Measurements from ENCODE around the gene PAX8. TPM values are rescaled to one million over a fixed set of nuclear protein-coding genes. Genes with fewer than 3 reads are reported as not detected.

PAX8 gene
- total and polyA plus RNA-seq, 2 donors (not counting 1 experiment from before 2014, with no cell fraction given): 0.26 to 0.50 TPM

DNA sequence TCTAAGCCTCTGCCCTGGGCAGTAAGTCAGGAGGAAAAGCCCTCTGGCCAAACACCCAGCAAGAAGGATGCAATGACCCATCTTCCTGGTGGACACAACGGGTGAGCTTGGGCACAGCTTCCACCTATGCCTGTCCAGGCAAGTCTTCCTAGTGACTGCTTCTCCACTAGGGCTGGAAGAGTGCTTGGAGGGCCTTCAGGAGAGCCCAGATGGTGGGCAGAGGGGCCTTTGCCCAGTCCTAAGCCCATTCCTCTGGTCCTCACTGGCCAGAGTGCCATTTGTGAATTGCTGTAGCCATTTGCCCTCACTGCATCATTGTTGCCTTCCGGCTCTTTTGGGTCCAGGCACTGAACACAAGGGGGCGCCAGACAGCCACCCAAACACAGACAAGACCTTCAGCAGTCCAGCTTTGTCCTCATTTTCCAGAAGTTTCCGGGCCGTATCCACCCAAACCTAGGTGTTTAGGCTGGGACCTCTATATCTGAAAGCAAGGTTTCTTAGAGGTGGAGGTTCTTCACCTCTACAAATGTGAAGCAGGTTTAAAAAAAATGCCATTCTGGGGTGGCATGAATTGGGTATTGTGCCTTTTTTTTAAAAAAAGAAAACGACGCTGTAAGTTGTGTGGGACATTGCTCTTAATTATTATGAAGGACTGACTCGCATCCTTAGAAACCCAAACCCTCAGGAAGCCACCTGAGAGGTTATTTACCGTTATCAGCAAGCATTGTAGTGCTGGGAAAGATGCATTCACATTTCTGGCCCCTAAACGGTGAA, 29.5 kb downstream of the PAX8 start:
- Histone ChIP-seq H3K4me3 (replicated peaks in 1 of 4; ENCODE audit: control extremely low read depth in 1 of 4, insufficient read depth in 1 of 4, low read depth in 3 of 4, low read length in 4 of 4) (no peak overlapping the region), H2AFZ (ENCODE audit: low read length) (peak overlapping the region; percentile 61), H3K4me2 (ENCODE audit: extremely low read depth, insufficient read depth, low read length) (no peak overlapping the region), H3K9ac (ENCODE audit: insufficient read depth, low read length) (no peak overlapping the region), H4K20me1 (ENCODE audit: control insufficient read depth, extremely low read depth, insufficient read depth, low read length) (no peaks in the 10 kb centered on the region), H3K27ac (ENCODE audit: insufficient read depth, low read length) (no peak overlapping the region), H3K79me2 (ENCODE audit: control insufficient read depth, insufficient read depth, low read length) (no peaks in the 10 kb centered on the region), H3K36me3 (ENCODE audit: control insufficient read depth, insufficient read depth, low read length) (no peaks in the 10 kb centered on the region), H3K4me1 (ENCODE audit: control insufficient read depth, extremely low read depth, insufficient read depth, low read length) (no peaks in the 10 kb centered on the region), H3K27me3 (ENCODE audit: control insufficient read depth, insufficient read depth, low read length) (no peaks in the 10 kb centered on the region), H3K9me3 (ENCODE audit: control insufficient read depth, insufficient read depth, low read depth, low read length) (no peaks in the 10 kb centered on the region)
- TF ChIP-seq, protein P1, sequence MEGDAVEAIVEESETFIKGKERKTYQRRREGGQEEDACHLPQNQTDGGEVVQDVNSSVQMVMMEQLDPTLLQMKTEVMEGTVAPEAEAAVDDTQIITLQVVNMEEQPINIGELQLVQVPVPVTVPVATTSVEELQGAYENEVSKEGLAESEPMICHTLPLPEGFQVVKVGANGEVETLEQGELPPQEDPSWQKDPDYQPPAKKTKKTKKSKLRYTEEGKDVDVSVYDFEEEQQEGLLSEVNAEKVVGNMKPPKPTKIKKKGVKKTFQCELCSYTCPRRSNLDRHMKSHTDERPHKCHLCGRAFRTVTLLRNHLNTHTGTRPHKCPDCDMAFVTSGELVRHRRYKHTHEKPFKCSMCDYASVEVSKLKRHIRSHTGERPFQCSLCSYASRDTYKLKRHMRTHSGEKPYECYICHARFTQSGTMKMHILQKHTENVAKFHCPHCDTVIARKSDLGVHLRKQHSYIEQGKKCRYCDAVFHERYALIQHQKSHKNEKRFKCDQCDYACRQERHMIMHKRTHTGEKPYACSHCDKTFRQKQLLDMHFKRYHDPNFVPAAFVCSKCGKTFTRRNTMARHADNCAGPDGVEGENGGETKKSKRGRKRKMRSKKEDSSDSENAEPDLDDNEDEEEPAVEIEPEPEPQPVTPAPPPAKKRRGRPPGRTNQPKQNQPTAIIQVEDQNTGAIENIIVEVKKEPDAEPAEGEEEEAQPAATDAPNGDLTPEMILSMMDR (conservative IDR thresholded peaks at IDR 0.05 in 1 of 2, IDR thresholded peaks at IDR 0.05 in 1 of 2; ENCODE audit: low read depth in 1 of 2, low read length in 2 of 2): peak; percentile 95 to 96
- TF ChIP-seq EZH2 (IDR thresholded peaks at IDR 0.05; ENCODE audit: low read length, missing control alignments): no peak
- DNase-seq (ENCODE audit: low read depth in 2 of 2): peak; percentile 68 to 83

DNA sequence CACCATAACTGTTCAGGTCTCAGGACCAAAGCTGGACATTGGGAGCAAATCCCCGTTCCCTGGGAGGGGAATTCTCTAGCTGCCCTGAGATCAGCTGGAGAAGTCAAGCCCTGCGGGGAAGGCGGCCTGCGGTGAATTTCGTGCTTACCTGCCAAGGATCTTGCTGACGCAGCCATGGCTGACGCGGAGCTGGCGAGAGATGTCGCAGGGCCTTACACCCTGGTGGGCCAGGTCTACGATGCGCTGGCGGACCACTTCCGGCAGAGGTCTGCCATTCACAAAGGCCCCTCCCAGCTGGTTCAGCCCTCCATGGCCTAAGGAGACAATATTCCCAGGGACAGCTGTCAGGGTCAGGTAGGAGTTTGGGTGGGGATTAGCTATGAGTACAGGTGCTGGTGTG, 32.1 kb downstream of the PAX8 start:
- Histone ChIP-seq H3K4me2 (ENCODE audit: extremely low read depth, insufficient read depth, low read length) (no peak overlapping the region), H3K27ac (ENCODE audit: insufficient read depth, low read length) (no peak overlapping the region), H3K4me3 (replicated peaks in 1 of 4; ENCODE audit: control extremely low read depth in 1 of 4, insufficient read depth in 1 of 4, low read depth in 3 of 4, low read length in 4 of 4) (no peak overlapping the region), H3K79me2 (ENCODE audit: control insufficient read depth, insufficient read depth, low read length) (no peaks in the 10 kb centered on the region), H3K9me3 (ENCODE audit: control insufficient read depth, insufficient read depth, low read depth, low read length) (no peaks in the 10 kb centered on the region), H3K9ac (ENCODE audit: insufficient read depth, low read length) (no peak overlapping the region), H3K4me1 (ENCODE audit: control insufficient read depth, extremely low read depth, insufficient read depth, low read length) (peaks cover 2% of the 10 kb centered on the region), H4K20me1 (ENCODE audit: control insufficient read depth, extremely low read depth, insufficient read depth, low read length) (no peaks in the 10 kb centered on the region), H2AFZ (ENCODE audit: low read length) (no peak overlapping the region), H3K27me3 (ENCODE audit: control insufficient read depth, insufficient read depth, low read length) (no peaks in the 10 kb centered on the region), H3K36me3 (ENCODE audit: control insufficient read depth, insufficient read depth, low read length) (no peaks in the 10 kb centered on the region)
- TF ChIP-seq, protein P1 (conservative IDR thresholded peaks at IDR 0.05 in 1 of 2, IDR thresholded peaks at IDR 0.05 in 1 of 2; ENCODE audit: low read depth in 1 of 2, low read length in 2 of 2): no peak
- TF ChIP-seq EZH2 (IDR thresholded peaks at IDR 0.05; ENCODE audit: low read length, missing control alignments): no peak
- DNase-seq (ENCODE audit: low read depth in 2 of 2): no peak

DNA sequence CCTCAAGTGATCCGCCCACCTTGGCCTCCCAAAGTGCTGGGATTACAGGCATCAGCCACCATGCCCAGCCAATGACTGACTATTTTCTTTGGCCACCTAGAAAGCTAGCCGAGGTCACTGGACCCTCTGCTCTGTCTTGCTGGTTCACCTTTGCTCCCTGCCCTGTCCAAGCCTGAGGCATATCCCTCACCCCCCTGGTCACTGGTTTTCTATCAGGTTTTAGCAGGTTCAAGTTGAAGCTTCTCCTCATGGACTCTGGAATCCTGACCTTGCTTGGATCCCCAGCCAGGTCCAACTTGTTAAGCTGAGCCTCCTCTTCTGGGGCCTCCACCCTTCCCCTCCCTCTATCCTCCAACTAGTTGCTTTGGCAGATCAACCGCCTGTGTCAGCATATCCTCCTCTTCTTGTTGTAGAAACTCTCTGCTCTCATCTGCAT, 33.4 kb downstream of the PAX8 start:
- Histone ChIP-seq H3K9ac (ENCODE audit: insufficient read depth, low read length) (no peak overlapping the region), H3K27ac (ENCODE audit: insufficient read depth, low read length) (no peak overlapping the region), H3K4me1 (ENCODE audit: control insufficient read depth, extremely low read depth, insufficient read depth, low read length) (peaks cover 11% of the 10 kb centered on the region), H3K36me3 (ENCODE audit: control insufficient read depth, insufficient read depth, low read length) (no peaks in the 10 kb centered on the region), H3K4me3 (replicated peaks in 1 of 4; ENCODE audit: control extremely low read depth in 1 of 4, insufficient read depth in 1 of 4, low read depth in 3 of 4, low read length in 4 of 4) (no peak overlapping the region), H3K79me2 (ENCODE audit: control insufficient read depth, insufficient read depth, low read length) (no peaks in the 10 kb centered on the region), H3K4me2 (ENCODE audit: extremely low read depth, insufficient read depth, low read length) (no peak overlapping the region), H3K9me3 (ENCODE audit: control insufficient read depth, insufficient read depth, low read depth, low read length) (no peaks in the 10 kb centered on the region), H4K20me1 (ENCODE audit: control insufficient read depth, extremely low read depth, insufficient read depth, low read length) (no peaks in the 10 kb centered on the region), H3K27me3 (ENCODE audit: control insufficient read depth, insufficient read depth, low read length) (no peaks in the 10 kb centered on the region), H2AFZ (ENCODE audit: low read length) (no peak overlapping the region)
- no peak for TF ChIP-seq EZH2 (IDR thresholded peaks at IDR 0.05; ENCODE audit: low read length, missing control alignments)
- TF ChIP-seq, protein P1 (conservative IDR thresholded peaks at IDR 0.05 in 1 of 2, IDR thresholded peaks at IDR 0.05 in 1 of 2; ENCODE audit: low read depth in 1 of 2, low read length in 2 of 2): no peak
- no peak for DNase-seq (ENCODE audit: low read depth in 2 of 2)
